ENCODE results near the gene KCNIP4.

Gene KCNIP4

GRCh38 chr4:20899591-20899990 lies 1049.0 kb downstream of the KCNIP4 start:
- no peak for DNase-seq

GRCh38 chr4:20895988-20896387 lies 1052.6 kb downstream of the KCNIP4 start:
- no peak for DNase-seq

- no peak for DNase-seq
Observed at GRCh38 chr4:20895208-20895607, 1053.4 kb downstream of the KCNIP4 start.

GRCh38 chr4:20890761-20891160 lies 1057.8 kb downstream of the KCNIP4 start:
- no peak for DNase-seq

GRCh38 chr4:20889901-20890300 lies 1058.7 kb downstream of the KCNIP4 start:
- no peak for DNase-seq

GRCh38 chr4:20883677-20884076 lies 1064.9 kb downstream of the KCNIP4 start:
- DNase-seq, result no peak

GRCh38 chr4:20883231-20883630 lies 1065.3 kb downstream of the KCNIP4 start:
- no peak for DNase-seq

GRCh38 chr4:20882500-20882899 lies 1066.1 kb downstream of the KCNIP4 start:
- DNase-seq, result no peak

- no peak for DNase-seq
Observed at GRCh38 chr4:20881658-20882057, 1066.9 kb downstream of the KCNIP4 start.

GRCh38 chr4:20878806-20879205 lies 1069.8 kb downstream of the KCNIP4 start:
- no peak for DNase-seq

- no peak for DNase-seq
Observed at GRCh38 chr4:20870436-20870835, 1078.1 kb downstream of the KCNIP4 start.

- no peak for DNase-seq
Observed at GRCh38 chr4:20868108-20868507, 1080.5 kb downstream of the KCNIP4 start.

GRCh38 chr4:20860878-20861277 lies 1087.7 kb downstream of the KCNIP4 start:
- no peak for DNase-seq

GRCh38 chr4:20859097-20859781 lies 1089.3 kb downstream of the KCNIP4 start:
- no peak for DNase-seq

GRCh38 chr4:20857081-20857480 lies 1091.5 kb downstream of the KCNIP4 start:
- no peak for DNase-seq

GRCh38 chr4:20847124-20847747 lies 1101.3 kb downstream of the KCNIP4 start:
- no peak for DNase-seq

GRCh38 chr4:20844311-20844710 lies 1104.3 kb downstream of the KCNIP4 start:
- DNase-seq, result no peak

- no peak for DNase-seq
Observed at GRCh38 chr4:20840648-20841190, 1107.9 kb downstream of the KCNIP4 start.

GRCh38 chr4:20839957-20840356 lies 1108.6 kb downstream of the KCNIP4 start:
- no peak for DNase-seq

GRCh38 chr4:20838476-20838875 lies 1110.1 kb downstream of the KCNIP4 start:
- DNase-seq, result no peak

- no peak for DNase-seq
Observed at GRCh38 chr4:20832826-20833225, 1115.7 kb downstream of the KCNIP4 start.

GRCh38 chr4:20831746-20832145 lies 1116.8 kb downstream of the KCNIP4 start:
- DNase-seq, result no peak

GRCh38 chr4:20829617-20830357 lies 1118.8 kb downstream of the KCNIP4 start:
- no peak for DNase-seq

- DNase-seq, result no peak
Observed at GRCh38 chr4:20825505-20825904, 1123.1 kb downstream of the KCNIP4 start.

Data from activated CD4-positive, alpha-beta T cell treated with anti-CD3 and anti-CD28 coated beads, Interleukin-2, amount 50 U/mL, for 16 hours (primary cell).